B cell (primary cell): ENCODE data around the gene VEZT.

Experiments
- CTCF ChIP-seq: fragments of 200-600 bp; IDR thresholded peaks from one replicate; pipeline ENCODE4 v1.8.0; 2022; ENCODE audit warnings: antibody characterized with exemption, mild to moderate bottlenecking
- EZH2 ChIP-seq: IDR thresholded peaks from 2 replicates; pipeline ENCODE4 v1.6.1; 2012; ENCODE audit warnings: borderline replicate concordance, low read depth, mild to moderate bottlenecking, moderate library complexity, low read length; ENCODE audit not compliant: insufficient read depth, poor library complexity, severe bottlenecking

GRCh38 chr12:95258151-95258550 lies 40.5 kb downstream of the VEZT start:
- TF ChIP-seq EZH2 (no peak), CTCF (no peak)
